Measurements from ENCODE around the gene AKR1C4.

Gene AKR1C4

DNA sequence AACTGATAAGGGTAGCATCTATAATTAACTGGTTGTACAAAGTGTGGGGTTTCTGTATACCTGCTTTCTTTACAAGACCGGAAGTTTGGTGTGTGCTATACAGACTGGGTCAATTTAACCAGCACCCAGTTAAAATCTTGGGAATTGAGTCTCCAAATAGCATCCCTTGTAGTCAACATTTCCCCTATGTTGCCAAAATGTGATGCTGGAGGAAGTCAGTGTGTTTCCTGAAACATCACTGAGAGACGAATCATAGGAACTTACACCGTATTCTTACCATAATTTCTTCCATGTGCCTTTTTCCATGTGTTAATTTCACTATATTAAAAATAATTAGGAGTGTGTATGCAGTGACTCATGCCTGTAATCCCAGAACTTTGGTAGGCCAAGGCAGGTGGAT, 1.7 kb downstream of the AKR1C4 start:
- TF ChIP-seq TAF1 (IDR thresholded peaks at IDR 0.05; ENCODE audit: borderline replicate concordance, insufficient read depth, low read length) (no peak), POLR2AphosphoS5 (IDR thresholded peaks at IDR 0.05; ENCODE audit: low read depth, low read length) (no peak), FOXP2 (optimal IDR thresholded peaks at IDR 0.05; ENCODE audit: borderline replicate concordance, extremely low read depth, extremely low read length, insufficient read depth) (no peak), SIN3A (IDR thresholded peaks at IDR 0.05; ENCODE audit: borderline replicate concordance, insufficient read depth, low read length) (no peak)
- TF ChIP-seq, protein P1, sequence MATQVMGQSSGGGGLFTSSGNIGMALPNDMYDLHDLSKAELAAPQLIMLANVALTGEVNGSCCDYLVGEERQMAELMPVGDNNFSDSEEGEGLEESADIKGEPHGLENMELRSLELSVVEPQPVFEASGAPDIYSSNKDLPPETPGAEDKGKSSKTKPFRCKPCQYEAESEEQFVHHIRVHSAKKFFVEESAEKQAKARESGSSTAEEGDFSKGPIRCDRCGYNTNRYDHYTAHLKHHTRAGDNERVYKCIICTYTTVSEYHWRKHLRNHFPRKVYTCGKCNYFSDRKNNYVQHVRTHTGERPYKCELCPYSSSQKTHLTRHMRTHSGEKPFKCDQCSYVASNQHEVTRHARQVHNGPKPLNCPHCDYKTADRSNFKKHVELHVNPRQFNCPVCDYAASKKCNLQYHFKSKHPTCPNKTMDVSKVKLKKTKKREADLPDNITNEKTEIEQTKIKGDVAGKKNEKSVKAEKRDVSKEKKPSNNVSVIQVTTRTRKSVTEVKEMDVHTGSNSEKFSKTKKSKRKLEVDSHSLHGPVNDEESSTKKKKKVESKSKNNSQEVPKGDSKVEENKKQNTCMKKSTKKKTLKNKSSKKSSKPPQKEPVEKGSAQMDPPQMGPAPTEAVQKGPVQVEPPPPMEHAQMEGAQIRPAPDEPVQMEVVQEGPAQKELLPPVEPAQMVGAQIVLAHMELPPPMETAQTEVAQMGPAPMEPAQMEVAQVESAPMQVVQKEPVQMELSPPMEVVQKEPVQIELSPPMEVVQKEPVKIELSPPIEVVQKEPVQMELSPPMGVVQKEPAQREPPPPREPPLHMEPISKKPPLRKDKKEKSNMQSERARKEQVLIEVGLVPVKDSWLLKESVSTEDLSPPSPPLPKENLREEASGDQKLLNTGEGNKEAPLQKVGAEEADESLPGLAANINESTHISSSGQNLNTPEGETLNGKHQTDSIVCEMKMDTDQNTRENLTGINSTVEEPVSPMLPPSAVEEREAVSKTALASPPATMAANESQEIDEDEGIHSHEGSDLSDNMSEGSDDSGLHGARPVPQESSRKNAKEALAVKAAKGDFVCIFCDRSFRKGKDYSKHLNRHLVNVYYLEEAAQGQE (IDR thresholded peaks at IDR 0.05; ENCODE audit: insufficient read depth in 1 of 2, low read depth in 2 of 2, low read length in 2 of 2): no peak

DNA sequence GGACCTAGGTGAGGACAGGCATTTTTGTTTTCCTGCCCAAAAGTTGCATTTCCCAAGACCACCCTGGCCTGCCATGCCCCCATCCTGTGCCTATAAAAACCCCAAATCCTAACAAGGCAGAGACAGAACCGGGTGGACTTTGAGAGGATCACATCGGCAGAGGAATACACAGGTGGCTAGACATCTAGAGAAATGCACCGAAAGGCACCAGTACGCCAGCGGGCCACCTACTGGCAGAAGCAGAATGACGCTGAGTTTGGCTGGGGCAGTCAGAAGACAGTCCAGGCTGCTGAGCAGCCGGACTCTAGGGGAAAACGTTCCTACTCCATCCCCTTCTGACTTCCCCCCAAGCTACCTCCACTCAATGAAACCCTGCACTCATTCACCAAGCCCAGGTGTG, 2.8 kb downstream of the AKR1C4 start:
- TF ChIP-seq POLR2AphosphoS5 (IDR thresholded peaks at IDR 0.05; ENCODE audit: low read depth, low read length) (no peak), TAF1 (IDR thresholded peaks at IDR 0.05; ENCODE audit: borderline replicate concordance, insufficient read depth, low read length) (no peak), SIN3A (IDR thresholded peaks at IDR 0.05; ENCODE audit: borderline replicate concordance, insufficient read depth, low read length) (no peak), FOXP2 (optimal IDR thresholded peaks at IDR 0.05; ENCODE audit: borderline replicate concordance, extremely low read depth, extremely low read length, insufficient read depth) (no peak)
- TF ChIP-seq, protein P1 (IDR thresholded peaks at IDR 0.05; ENCODE audit: insufficient read depth in 1 of 2, low read depth in 2 of 2, low read length in 2 of 2): no peak

DNA sequence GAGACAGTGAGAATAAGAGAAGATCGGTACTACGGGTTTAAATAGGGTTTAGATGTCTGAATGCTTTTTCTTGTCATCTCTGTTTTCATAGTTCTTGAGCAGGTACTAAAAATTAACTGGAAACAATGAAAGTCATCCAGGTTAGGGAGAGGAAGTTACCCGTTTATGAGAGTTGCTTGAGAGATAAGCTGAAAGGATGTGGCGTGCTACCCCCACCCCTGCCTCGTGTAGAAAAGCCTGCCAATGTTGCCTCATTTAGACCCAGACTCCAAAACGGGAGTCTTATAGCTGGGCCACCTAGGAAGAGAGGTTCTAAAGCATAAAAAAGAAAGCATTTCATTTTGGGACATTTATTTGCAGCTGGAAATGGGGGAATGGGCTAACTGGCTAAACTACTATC, 10.2 kb downstream of the AKR1C4 start:
- TF ChIP-seq TAF1 (IDR thresholded peaks at IDR 0.05; ENCODE audit: borderline replicate concordance, insufficient read depth, low read length) (no peak), SIN3A (IDR thresholded peaks at IDR 0.05; ENCODE audit: borderline replicate concordance, insufficient read depth, low read length) (no peak), FOXP2 (optimal IDR thresholded peaks at IDR 0.05; ENCODE audit: borderline replicate concordance, extremely low read depth, extremely low read length, insufficient read depth) (no peak), POLR2AphosphoS5 (IDR thresholded peaks at IDR 0.05; ENCODE audit: low read depth, low read length) (no peak)
- TF ChIP-seq, protein P1 (IDR thresholded peaks at IDR 0.05; ENCODE audit: insufficient read depth in 1 of 2, low read depth in 2 of 2, low read length in 2 of 2): no peak

DNA sequence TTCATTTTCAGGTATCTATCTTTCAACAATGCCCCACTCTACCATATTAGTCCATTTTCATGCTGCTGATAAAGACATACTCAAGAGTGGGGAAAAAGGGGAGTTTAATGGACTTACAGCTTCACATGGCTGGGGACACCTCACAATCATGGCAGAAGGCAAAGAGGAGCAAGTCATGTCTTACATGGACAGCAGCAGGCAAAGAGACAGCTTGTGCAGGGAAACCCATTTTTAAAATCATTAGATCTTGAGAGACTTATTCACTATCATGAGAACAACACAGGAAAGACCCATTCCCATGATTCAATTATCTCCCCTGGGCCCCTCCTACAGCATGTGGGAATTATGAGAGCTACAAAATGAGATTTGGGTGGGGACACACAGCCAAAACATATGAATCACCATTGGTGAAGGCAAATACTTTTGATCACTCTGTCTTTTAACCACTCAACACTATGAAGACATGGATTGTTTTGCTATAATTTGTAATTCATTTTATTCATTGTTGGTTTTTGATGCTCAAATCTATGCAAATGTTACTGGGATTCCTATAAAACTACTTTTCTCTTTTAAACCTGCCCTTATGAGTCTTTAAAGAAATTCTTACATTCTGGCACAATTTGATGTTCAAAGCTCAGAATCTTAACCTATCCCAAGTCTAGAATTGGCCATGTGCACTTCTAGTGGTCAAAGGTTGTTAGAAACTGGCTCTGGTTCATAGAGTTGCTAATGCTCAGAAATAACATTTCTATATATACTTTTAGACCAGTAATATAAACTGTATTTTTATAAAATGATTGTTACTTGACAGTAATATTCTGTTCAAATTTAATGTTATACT, 15.3 kb downstream of the AKR1C4 start:
- TF ChIP-seq TAF1 (IDR thresholded peaks at IDR 0.05; ENCODE audit: borderline replicate concordance, insufficient read depth, low read length) (no peak), POLR2AphosphoS5 (IDR thresholded peaks at IDR 0.05; ENCODE audit: low read depth, low read length) (no peak), FOXP2 (optimal IDR thresholded peaks at IDR 0.05; ENCODE audit: borderline replicate concordance, extremely low read depth, extremely low read length, insufficient read depth) (no peak), SIN3A (IDR thresholded peaks at IDR 0.05; ENCODE audit: borderline replicate concordance, insufficient read depth, low read length) (no peak)
- TF ChIP-seq, protein P1 (IDR thresholded peaks at IDR 0.05; ENCODE audit: insufficient read depth in 1 of 2, low read depth in 2 of 2, low read length in 2 of 2): no peak
